ENCODE data around the gene ASRGL1.

DNA sequence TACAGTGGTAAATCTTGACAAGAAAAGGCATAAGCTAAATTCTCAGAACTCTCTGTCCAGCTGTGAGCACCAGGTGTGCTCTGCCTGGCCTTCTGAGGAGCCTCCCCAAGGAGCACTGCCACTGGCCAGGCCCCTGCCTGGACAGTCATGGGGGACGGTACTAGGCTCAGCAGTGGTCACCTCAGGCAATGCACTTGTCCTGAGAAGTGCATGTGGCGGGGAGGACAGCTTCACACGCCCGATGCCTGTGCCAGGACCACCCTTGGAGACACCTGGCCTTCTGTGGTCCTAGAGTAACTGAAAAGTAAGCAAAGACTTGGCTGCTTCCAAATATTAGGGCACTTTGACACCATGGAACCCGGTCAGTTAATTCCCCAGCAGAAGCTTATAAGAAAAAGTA lies 53.0 kb downstream of the ASRGL1 start:
- TF ChIP-seq CTCF (IDR thresholded peaks at IDR 0.05; ENCODE audit: poor library complexity) (no peak), EZH2 (IDR thresholded peaks at IDR 0.05; ENCODE audit: borderline replicate concordance) (no peak), EZH2phosphoT487 (IDR thresholded peaks at IDR 0.05; ENCODE audit: low read depth, severe bottlenecking, unreplicated experiment) (no peak)
